Activated effector memory CD4-positive, alpha-beta T cell treated with anti-CD3 and anti-CD28 coated beads, Interleukin-2, amount 50 U/mL, for 16 hours (primary cell): ENCODE results near the gene NSRP1.
"Not testable (repeated sequence)": the region's sequence is repeated elsewhere in the genome, so short reads cannot be mapped to it uniquely, and the experiment has no call there.

ENCODE experiments used
- DNase-seq: peaks from one replicate; pipeline ENCODE4 v3.0.0-alpha.2; 2020

Gene NSRP1

GRCh38 chr17:30188211-30188939 lies 71.8 kb downstream of the NSRP1 start:
- DNase-seq: no peak

GRCh38 chr17:30191072-30191471 lies 74.5 kb downstream of the NSRP1 start:
- no peak for DNase-seq

GRCh38 chr17:30196504-30196903 lies 79.9 kb downstream of the NSRP1 start:
- DNase-seq: no peak

GRCh38 chr17:30197416-30197815 lies 80.8 kb downstream of the NSRP1 start:
- no peak for DNase-seq

- DNase-seq: no peak
Measured at GRCh38 chr17:30199600-30199999, 83.0 kb downstream of the NSRP1 start.

GRCh38 chr17:30200106-30200505 lies 83.5 kb downstream of the NSRP1 start:
- no peak for DNase-seq

GRCh38 chr17:30200656-30201055 lies 84.0 kb downstream of the NSRP1 start:
- DNase-seq: not testable (repeated sequence)

- DNase-seq: no peak
Measured at GRCh38 chr17:30203471-30203981, 86.9 kb downstream of the NSRP1 start.

- no peak for DNase-seq
Measured at GRCh38 chr17:30207655-30208054, 91.0 kb downstream of the NSRP1 start.

GRCh38 chr17:30208214-30208613 lies 91.6 kb downstream of the NSRP1 start:
- DNase-seq: no peak

GRCh38 chr17:30209930-30210329 lies 93.3 kb downstream of the NSRP1 start:
- DNase-seq: no peak

GRCh38 chr17:30210366-30210765 lies 93.8 kb downstream of the NSRP1 start:
- no peak for DNase-seq

GRCh38 chr17:30210901-30211300 lies 94.3 kb downstream of the NSRP1 start:
- no peak for DNase-seq

GRCh38 chr17:30211371-30211770 lies 94.8 kb downstream of the NSRP1 start:
- no peak for DNase-seq

GRCh38 chr17:30212750-30213149 lies 96.1 kb downstream of the NSRP1 start:
- DNase-seq: no peak

- DNase-seq: no peak
Measured at GRCh38 chr17:30217054-30217453, 100.4 kb downstream of the NSRP1 start.

GRCh38 chr17:30217746-30218245 lies 101.2 kb downstream of the NSRP1 start:
- DNase-seq: no peak

GRCh38 chr17:30218799-30219198 lies 102.2 kb downstream of the NSRP1 start:
- DNase-seq: no peak

- peak; percentile 14 for DNase-seq
Measured at GRCh38 chr17:30219315-30219714, 102.7 kb downstream of the NSRP1 start.

GRCh38 chr17:30219833-30220232 lies 103.2 kb downstream of the NSRP1 start:
- peak; percentile 8 for DNase-seq

- no peak for DNase-seq
Measured at GRCh38 chr17:30220414-30220813, 103.8 kb downstream of the NSRP1 start.

GRCh38 chr17:30221346-30221745 lies 104.7 kb downstream of the NSRP1 start:
- peak; percentile 33 for DNase-seq

GRCh38 chr17:30222251-30222650 lies 105.6 kb downstream of the NSRP1 start:
- peak; percentile 8 for DNase-seq

GRCh38 chr17:30222721-30223175 lies 106.1 kb downstream of the NSRP1 start:
- DNase-seq: peak; percentile 36
